Astrocyte (in vitro differentiated cells and primary cell): ENCODE data around the gene SMCO1. TPM values are rescaled to one million over a fixed set of nuclear protein-coding genes. Genes with fewer than 3 reads are reported as not detected.
A peak's percentile ranks its signal among the peaks of the same experiment; 100 is the strongest.
"Not testable (repeated sequence)": the region's sequence is repeated elsewhere in the genome, so short reads cannot be mapped to it uniquely, and the experiment has no call there.

Experiments used
- DNase-seq: peaks from one replicate; pipeline ENCODE4 v3.0.0-alpha.2; 2010; ENCODE audit warnings: low read depth
- FAIRE-seq: peaks from 2 replicates; lab custom pipeline; 2011; peaks lifted over from hg19 to GRCh38; lab: Jason Lieb, UNC
- H2AFZ ChIP-seq: 2 replicates; pipeline ENCODE4 v1.6.0; 2012; ENCODE audit warnings: low read depth, low read length, inconsistent platforms
- H3K27ac ChIP-seq: 2 replicates; pipeline ENCODE4 v1.5.1; 2011; ENCODE audit warnings: low read depth, low read length, inconsistent platforms
- H3K27me3 ChIP-seq: 2 replicates; pipeline ENCODE4 v1.6.0; 2011; ENCODE audit warnings: low read length, inconsistent platforms; ENCODE audit not compliant: insufficient read depth
- H3K36me3 ChIP-seq: 2 replicates; pipeline ENCODE4 v1.5.1; 2011; ENCODE audit warnings: low read length, inconsistent platforms; ENCODE audit not compliant: insufficient read depth
- H3K4me1 ChIP-seq: 2 replicates; pipeline ENCODE4 v1.5.1; 2011; ENCODE audit warnings: low read length, inconsistent platforms; ENCODE audit not compliant: insufficient read depth
- H3K4me2 ChIP-seq: 2 replicates; pipeline ENCODE4 v1.6.0; 2012; ENCODE audit warnings: low read length, inconsistent platforms
- H3K4me3 ChIP-seq: 2 replicates; pipeline ENCODE4 v1.5.1; 2011; ENCODE audit warnings: low read depth, mild to moderate bottlenecking, low read length, inconsistent platforms; ENCODE audit not compliant: insufficient read depth
- H3K79me2 ChIP-seq: 2 replicates; pipeline ENCODE4 v1.6.0; 2012; ENCODE audit warnings: mild to moderate bottlenecking, low read length, inconsistent platforms; ENCODE audit not compliant: insufficient read depth
- H3K9ac ChIP-seq: 2 replicates; pipeline ENCODE4 v1.6.0; 2012; ENCODE audit warnings: mild to moderate bottlenecking, low read length, inconsistent platforms
- H3K9me3 ChIP-seq: 2 replicates; pipeline ENCODE4 v1.5.1; 2012; ENCODE audit warnings: low read depth, mild to moderate bottlenecking, low read length, inconsistent platforms; ENCODE audit not compliant: insufficient read depth
- H4K20me1 ChIP-seq: 2 replicates; pipeline ENCODE4 v1.6.0; 2012; ENCODE audit warnings: low read length, inconsistent platforms; ENCODE audit not compliant: insufficient read depth
- H3K27ac Mint-ChIP-seq: one replicate; pipeline ENCODE4 v1.8.0; 2021; ENCODE audit warnings: mild to moderate bottlenecking, mixed read lengths; ENCODE audit not compliant: unreplicated experiment
- H3K27me3 Mint-ChIP-seq: one replicate; pipeline ENCODE4 v1.8.0; 2021; ENCODE audit warnings: low read depth, mixed read lengths; ENCODE audit not compliant: unreplicated experiment
- H3K36me3 Mint-ChIP-seq: one replicate; pipeline ENCODE4 v1.8.0; 2021; ENCODE audit warnings: low read depth, mixed read lengths; ENCODE audit not compliant: unreplicated experiment
- H3K4me1 Mint-ChIP-seq: one replicate; pipeline ENCODE4 v1.8.0; 2021; ENCODE audit warnings: low read depth, mixed read lengths; ENCODE audit not compliant: unreplicated experiment
- H3K4me3 Mint-ChIP-seq: one replicate; pipeline ENCODE4 v1.8.0; 2021; ENCODE audit warnings: mild to moderate bottlenecking, moderate library complexity, mixed read lengths; ENCODE audit not compliant: unreplicated experiment
- H3K9me3 Mint-ChIP-seq: one replicate; pipeline ENCODE4 v1.8.0; 2021; ENCODE audit warnings: mild to moderate bottlenecking, mixed read lengths; ENCODE audit not compliant: unreplicated experiment
- CTCF ChIP-seq: IDR thresholded peaks from 2 replicates; pipeline ENCODE4 v1.5.1; 2011; ENCODE audit warnings: low read depth, mild to moderate bottlenecking, inconsistent platforms, low read length, moderate library complexity; ENCODE audit not compliant: insufficient read depth
- EZH2 ChIP-seq: IDR thresholded peaks from 2 replicates; pipeline ENCODE4 v1.6.1; 2012; ENCODE audit warnings: mild to moderate bottlenecking, low read length, inconsistent platforms; ENCODE audit not compliant: insufficient read depth
- total RNA-seq: library from RNA; stranded (reverse); gene quantifications from 2 replicates; pipeline ENCODE4 v1.2.1, GENCODE V29; 2021

SMCO1 gene
- total RNA-seq, 1 donor from 2014 or later, result not detected

- Mint-ChIP-seq H3K4me3 (no peak overlapping the region), H3K4me1 (peaks cover 5% of the 10 kb centered on the region), H3K27ac (no peak overlapping the region), H3K27me3 (no peaks in the 10 kb centered on the region), H3K36me3 (no peaks in the 10 kb centered on the region), H3K9me3 (peaks cover 11% of the 10 kb centered on the region)
- no peaks in the 10 kb centered on the region for H3K27me3 ChIP-seq
- no peaks in the 10 kb centered on the region for H4K20me1 ChIP-seq
- peak; percentile 77 for DNase-seq
- no peak for TF ChIP-seq CTCF
- no peak for TF ChIP-seq EZH2
- H3K36me3 ChIP-seq, result no peaks in the 10 kb centered on the region
- H3K4me2 ChIP-seq, result peak overlapping the region; percentile 62
- H3K79me2 ChIP-seq, result no peaks in the 10 kb centered on the region
- peaks cover 9% of the 10 kb centered on the region for H3K4me1 ChIP-seq
- H3K27ac ChIP-seq, result peak overlapping the region; percentile 1
- no peak overlapping the region for H3K4me3 ChIP-seq
- peak; percentile 65 for FAIRE-seq
- peaks cover 11% of the 10 kb centered on the region for H3K9me3 ChIP-seq
- H2AFZ ChIP-seq, result peak overlapping the region; percentile 29
- peak overlapping the region; percentile 1 for H3K9ac ChIP-seq
Observed at GRCh38 chr3:196513697-196514349, 1.3 kb downstream of the SMCO1 start.

DNA sequence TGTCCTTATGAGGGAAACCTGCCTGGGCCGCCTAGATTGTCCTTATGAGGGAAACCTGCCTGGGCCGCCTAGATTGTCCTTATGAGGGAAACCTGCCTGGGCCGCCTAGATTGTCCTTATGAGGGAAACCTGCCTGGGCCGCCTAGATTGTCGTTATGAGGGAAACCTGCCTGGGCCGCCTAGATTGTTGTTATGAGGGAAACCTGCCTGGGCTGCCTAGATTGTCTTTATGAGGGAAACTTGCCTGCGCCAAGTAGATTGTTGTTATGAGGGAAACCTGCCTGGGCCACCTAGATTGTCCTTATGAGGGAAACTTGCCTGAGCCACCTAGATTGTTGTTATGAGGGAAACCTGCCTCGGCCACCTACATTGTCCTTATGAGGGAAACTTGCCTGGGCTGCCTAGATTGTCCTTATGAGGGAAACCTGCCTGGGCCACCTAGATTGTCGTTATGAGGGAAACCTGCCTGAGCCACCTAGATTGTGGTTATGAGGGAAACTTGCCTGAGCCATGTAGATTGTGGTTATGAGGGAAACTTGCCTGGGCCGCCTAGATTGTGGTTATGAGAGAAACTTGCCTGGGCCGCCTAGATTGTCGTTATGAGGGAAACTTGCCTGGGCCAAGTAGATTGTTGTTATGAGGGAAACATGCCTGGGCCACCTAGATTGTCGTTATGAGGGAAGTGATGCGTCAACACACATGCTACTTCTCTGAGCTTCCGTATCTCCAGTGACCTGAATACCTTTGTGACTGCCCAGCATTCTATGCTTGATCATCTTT is 3.3 kb downstream of the SMCO1 start:
- H3K4me3 ChIP-seq, H3K27me3 Mint-ChIP-seq, H3K36me3 Mint-ChIP-seq, H3K27ac ChIP-seq, H3K9me3 Mint-ChIP-seq, H4K20me1 ChIP-seq, H3K27ac Mint-ChIP-seq, H3K4me1 Mint-ChIP-seq, H3K27me3 ChIP-seq, H3K36me3 ChIP-seq, H2AFZ ChIP-seq, H3K9ac ChIP-seq, H3K4me2 ChIP-seq, FAIRE-seq, H3K79me2 ChIP-seq, DNase-seq, H3K9me3 ChIP-seq, H3K4me3 Mint-ChIP-seq, H3K4me1 ChIP-seq: not testable (repeated sequence)

DNA sequence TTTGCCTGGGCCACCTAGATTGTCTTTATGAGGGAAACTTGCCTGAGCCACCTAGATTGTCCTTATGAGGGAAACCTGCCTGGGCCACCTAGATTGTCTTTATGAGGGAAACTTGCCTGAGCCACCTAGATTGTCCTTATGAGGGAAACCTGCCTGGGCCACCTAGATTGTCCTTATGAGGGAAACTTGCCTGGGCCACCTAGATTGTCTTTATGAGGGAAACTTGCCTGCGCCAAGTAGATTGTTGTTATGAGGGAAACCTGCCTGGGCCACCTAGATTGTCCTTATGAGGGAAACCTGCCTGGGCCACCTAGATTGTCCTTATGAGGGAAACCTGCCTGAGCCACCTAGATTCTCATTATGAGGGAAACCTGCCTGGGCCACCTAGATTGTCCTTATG is 4.0 kb downstream of the SMCO1 start:
- not testable (repeated sequence) for H3K4me3 ChIP-seq, H3K4me3 Mint-ChIP-seq, DNase-seq, H3K27me3 Mint-ChIP-seq, H3K9ac ChIP-seq, H3K36me3 Mint-ChIP-seq, H3K79me2 ChIP-seq, H3K27ac Mint-ChIP-seq, H2AFZ ChIP-seq, H3K36me3 ChIP-seq, H3K9me3 ChIP-seq, H3K27ac ChIP-seq, H3K4me2 ChIP-seq, FAIRE-seq, H4K20me1 ChIP-seq, H3K4me1 Mint-ChIP-seq, H3K4me1 ChIP-seq, H3K27me3 ChIP-seq
- H3K9me3 Mint-ChIP-seq, result peaks cover 11% of the 10 kb centered on the region
